Measurements from ENCODE around the gene SHROOM1. TPM values are rescaled to one million over a fixed set of nuclear protein-coding genes. Genes with fewer than 3 reads are reported as not detected.
"Not testable (repeated sequence)": the region's sequence is repeated elsewhere in the genome, so short reads cannot be mapped to it uniquely, and the experiment has no call there.

Gene SHROOM1, protein sequence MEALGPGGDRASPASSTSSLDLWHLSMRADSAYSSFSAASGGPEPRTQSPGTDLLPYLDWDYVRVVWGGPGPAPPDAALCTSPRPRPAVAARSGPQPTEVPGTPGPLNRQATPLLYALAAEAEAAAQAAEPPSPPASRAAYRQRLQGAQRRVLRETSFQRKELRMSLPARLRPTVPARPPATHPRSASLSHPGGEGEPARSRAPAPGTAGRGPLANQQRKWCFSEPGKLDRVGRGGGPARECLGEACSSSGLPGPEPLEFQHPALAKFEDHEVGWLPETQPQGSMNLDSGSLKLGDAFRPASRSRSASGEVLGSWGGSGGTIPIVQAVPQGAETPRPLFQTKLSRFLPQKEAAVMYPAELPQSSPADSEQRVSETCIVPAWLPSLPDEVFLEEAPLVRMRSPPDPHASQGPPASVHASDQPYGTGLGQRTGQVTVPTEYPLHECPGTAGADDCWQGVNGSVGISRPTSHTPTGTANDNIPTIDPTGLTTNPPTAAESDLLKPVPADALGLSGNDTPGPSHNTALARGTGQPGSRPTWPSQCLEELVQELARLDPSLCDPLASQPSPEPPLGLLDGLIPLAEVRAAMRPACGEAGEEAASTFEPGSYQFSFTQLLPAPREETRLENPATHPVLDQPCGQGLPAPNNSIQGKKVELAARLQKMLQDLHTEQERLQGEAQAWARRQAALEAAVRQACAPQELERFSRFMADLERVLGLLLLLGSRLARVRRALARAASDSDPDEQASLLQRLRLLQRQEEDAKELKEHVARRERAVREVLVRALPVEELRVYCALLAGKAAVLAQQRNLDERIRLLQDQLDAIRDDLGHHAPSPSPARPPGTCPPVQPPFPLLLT
- polyA plus RNA-seq (ENCODE audit: insufficient read length in 4 of 4), result 10 to 100 TPM; 13.0 to 30.8 (median 21.7) TPM

DNA sequence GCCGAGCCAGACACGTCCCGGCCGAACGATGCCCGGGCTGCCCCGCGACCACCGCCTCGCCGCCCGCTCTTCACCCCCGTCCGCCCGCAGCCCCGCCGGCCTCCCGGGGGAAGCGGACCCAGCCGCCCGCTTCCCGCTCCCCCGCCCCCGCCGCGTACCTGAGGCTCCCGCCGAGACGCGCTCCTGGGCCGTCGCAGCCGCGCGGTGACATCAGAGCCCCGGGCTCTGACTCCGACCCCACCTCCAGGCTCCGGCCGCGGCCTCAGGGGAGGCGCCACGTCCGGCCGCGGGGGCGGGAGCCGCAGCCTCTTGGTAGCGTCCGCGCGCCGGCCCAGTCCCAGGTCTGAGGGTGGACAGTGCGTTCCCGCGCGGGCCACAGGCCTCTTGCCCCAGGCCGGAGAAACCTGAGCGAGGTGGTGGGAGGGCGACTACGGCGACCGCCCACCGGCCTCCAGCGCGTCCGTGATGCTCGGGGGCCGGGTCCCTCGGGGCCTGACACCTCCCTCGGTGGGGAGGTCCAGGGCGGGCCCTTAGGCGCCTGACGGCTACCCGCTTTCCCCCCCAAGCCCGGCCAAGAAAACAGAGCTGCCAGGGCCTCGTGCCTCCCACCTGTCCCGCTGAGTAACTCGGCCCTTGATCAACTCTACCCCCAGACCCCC lies at the start of gene SHROOM1:
Gene SHROOM1 (minus strand): TSS at position 212 of the 659 bp plus-strand sequence. CDS start 4,507 bp downstream, outside the sequence.
- DNase-seq (ENCODE audit: low read depth in 4 of 4, low spot score in 3 of 4), result no peak

DNA sequence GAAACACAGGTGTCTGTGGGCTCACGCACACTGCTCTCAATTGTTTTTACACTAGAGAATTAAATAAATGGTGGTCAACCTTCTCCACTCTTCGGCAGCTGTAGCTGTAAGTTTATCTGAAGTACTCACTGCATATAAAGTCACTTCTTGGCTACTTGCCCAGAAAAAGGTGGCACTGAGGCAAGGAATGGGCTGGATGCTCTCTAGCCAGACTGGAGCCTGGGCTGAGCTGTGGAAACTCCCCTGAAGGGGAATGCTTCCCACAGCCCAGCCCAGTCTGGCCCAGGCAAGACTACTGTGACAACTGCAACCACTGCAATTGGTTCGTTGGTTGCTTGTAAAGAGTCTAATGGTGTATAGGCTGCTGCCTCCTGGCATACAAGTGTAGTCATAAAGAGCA lies 47.5 kb upstream of the SHROOM1 start:
- peak in 1 of 4 donors; percentile 19 for DNase-seq (ENCODE audit: low read depth in 4 of 4, low spot score in 3 of 4)

DNA sequence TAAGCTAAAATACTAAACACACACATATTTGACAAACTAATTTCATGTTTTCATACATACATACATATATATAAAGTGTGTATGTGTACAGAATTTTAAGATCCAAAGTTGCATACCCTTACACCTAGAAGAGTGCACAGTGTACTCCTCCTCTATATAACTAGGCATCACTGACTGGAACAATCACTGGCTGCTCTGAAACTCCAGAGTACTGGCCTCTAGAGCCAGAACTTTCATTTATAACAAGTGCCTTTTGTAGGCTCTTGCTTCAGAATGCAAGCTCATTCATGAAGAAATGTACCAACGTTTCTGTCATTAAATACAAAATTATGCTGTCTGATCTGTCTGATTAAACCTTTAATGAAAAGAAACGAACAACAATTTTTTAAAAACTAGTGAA lies 47.0 kb upstream of the SHROOM1 start:
- DNase-seq (ENCODE audit: low read depth in 4 of 4, low spot score in 3 of 4), result no peak

DNA sequence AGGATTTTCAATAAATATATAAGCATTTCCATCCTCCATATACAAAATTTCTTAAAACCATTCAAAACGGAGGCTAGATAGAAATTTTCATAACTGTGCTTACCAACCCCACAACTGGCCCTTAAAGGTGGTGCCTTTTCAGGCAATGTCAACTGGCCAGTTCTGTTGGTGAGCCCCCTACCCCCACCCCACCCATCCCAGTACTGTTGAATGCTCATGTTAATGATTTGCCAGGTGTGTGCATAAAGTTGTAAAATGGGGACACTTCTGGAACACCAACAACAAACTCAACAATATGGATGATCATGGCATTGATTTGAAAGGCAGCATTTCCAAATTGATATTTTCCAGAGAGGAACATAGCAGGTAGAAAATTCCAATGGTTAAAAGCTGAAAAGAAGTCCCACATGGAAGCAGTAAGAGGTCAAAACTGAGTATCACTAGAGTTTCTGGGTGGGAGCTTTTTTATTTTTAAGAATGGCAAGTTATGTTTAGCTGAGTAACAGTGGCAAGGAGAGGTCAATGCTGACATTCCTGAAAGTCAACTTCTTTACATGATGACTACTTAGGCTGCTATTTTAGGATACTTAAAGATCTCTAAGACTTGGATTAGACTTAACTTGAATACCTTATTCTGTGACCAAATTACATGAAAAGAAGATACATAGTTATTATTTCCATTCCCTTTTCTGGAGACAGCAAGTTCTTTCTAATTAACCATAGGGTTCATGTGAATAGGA lies 45.7 kb upstream of the SHROOM1 start:
- DNase-seq (ENCODE audit: low read depth in 4 of 4, low spot score in 3 of 4), result no peak

DNA sequence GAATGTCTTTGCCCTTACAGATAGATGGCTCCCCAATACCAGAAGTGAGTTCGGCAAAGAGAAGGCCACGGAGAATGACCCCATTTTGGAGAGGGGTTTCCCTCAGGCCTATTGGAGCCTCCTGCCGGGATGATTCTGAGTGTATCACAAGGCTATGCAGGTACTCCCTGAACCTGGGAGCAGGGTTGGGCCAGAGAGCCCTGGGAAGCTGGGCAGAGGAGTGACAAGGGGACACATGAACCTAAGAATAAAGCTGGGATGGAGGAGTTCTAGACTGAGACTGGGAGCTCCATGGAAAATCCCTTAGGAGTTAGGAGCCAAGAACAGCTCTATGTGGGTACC lies 43.5 kb upstream of the SHROOM1 start:
- DNase-seq (ENCODE audit: low read depth in 4 of 4, low spot score in 3 of 4), result no peak

DNA sequence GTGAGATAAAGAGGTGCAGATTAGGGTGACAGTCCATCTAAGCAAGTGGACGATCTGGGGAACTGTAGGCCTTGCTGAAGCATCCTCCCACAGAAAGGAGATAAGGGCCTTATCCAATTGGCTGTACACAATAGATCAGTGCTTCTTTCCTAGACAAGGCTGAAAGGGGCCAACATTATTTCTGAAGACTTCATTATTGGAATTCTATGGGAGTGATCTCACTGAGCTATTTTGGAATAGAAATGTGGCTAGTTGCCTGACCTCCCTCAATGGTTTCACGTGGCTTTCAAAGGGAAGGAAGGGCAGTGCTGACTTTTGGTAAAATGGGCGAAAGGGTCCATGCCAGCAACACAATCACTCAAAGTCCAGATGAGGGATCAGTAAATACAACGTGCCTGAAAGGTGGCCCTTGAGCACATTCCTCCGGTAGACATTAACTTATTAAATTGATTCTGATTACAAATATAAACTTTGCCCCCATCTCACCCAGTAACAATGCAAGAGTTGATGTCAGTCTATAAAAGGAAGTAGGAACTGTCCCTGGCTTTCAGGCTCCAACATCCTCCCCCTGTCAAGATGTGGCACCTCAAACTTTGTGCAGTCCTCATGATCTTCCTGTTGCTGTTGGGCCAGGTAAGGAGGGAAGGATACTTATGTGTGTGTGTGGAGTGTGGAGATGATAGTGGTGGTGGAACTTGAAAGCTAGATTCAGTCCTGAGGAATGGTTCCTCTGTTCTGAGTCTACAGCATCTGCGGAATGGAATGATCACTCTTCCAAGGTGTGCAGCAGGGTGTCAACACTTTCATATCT lies 42.9 kb upstream of the SHROOM1 start, which contains the start of gene LEAP2:
Gene LEAP2 (plus strand): TSS at position 550 of the 811 bp plus-strand sequence. CDS start 27 bp downstream, at position 577.
- no peak for DNase-seq (ENCODE audit: low read depth in 4 of 4, low spot score in 3 of 4)

DNA sequence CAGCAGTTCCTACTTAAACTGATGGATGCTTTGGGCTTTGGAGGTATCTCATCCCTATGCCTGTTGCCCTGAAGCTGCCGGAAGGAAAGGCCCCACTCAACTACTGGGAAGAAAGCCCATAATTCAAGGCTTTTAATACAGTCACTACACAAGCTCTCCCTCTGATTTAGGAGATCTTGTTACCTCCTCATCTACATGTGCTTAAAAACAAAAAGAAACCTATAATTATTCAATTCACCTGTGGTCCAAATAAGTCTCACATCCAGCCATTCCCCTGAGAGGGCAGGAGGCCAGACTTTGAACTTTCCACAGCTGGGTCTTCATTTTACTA lies 42.3 kb upstream of the SHROOM1 start:
- DNase-seq (ENCODE audit: low read depth in 4 of 4, low spot score in 3 of 4), result no peak

DNA sequence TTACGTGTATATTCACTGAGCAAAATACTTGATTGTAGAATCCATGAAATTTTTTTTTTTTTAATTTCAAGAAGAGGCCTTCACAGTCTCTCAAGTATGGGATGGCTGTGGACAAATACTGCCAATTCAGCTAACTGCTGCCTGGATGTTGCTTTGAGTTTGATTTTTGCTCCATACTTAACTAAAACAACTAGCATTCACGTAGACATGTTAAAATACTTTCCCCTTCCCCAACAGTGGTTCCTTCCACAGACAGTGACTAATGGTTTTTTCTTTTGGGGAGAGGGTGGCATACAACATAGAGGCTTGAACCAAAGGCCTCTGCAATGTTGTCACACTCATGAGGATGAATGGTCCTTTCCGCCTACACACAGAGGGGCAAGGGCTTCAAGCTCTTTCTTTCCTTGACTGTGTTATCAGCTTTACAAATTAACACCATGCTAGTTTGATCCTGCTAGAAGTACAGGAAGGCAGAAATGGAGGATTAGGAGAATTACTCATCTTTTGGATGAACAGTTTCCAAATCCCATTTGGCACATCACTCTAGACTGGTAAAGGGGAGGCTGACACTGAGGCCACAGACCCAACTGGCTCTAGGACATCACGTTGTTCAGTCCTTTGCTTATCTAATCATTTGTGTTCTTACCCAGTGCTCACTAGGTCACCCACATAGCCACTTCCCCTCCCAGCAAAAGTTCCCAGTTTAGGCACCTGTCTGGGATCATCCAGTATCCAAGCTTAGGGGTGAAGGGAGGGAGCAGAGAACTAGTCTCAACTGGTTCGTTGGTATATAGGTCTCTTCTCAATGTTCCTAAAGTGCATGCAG lies 41.2 kb upstream of the SHROOM1 start:
- no peak for DNase-seq (ENCODE audit: low read depth in 4 of 4, low spot score in 3 of 4)

DNA sequence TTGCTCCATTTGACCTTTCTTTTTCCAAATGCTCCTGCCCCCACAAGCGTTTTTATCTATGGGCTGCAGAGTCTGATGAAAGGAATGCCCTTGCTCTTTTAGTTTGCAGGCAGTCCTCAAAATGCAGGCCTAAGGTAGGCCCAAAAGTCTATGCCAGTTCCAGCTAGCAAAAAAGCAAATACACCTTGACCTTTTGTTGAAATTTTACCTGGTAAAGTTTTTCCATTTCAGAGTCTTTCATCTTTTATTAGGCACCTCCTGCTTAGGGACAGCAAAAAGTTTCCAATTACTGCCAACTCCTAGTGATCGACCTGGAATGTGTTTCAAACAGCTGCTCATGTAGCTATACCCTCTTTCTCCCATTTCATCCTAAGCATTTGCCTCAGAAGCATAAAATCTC lies 40.4 kb upstream of the SHROOM1 start:
- no peak for DNase-seq (ENCODE audit: low read depth in 4 of 4, low spot score in 3 of 4)

DNA sequence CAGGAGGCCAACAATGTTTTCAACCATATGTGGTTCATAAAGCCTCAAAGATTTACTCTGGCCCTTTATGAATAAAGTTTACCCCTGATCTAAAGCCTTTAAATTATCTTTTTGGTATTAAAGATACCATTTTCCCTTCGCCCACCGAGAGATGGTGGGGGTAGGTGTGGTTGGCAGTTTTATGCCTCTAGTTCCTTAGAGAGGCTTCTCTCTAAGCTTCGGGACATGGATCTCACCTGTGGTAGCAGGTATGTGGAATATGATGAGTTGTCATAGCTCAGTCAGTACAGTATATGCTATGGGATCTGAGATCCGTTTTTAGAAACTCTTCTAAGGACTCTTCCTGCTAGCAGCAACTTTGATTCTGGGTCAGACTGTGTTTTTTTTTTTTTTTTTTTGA lies 38.3 kb upstream of the SHROOM1 start:
- DNase-seq (ENCODE audit: low read depth in 4 of 4, low spot score in 3 of 4), result no peak

DNA sequence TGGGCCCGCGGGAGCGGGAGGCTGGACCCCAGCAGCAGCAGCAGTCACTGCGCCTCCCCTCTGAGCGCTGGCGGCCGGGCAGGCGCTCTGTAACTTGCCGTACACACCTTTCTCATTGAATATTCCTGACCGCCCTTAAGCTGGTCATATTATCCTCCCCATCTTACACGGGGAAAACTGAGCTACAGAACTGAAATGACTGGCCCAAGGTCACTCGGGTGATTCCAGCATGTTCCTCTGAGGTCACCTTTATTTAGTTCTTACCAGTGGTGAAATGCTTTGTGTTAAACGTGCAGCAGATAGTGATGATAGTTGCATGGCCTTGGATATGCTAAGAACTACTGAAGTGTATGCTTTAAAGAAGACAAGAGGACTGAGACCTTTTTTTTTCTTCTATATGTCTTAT lies 36.6 kb upstream of the SHROOM1 start:
- no peak for DNase-seq (ENCODE audit: low read depth in 4 of 4, low spot score in 3 of 4)

DNA sequence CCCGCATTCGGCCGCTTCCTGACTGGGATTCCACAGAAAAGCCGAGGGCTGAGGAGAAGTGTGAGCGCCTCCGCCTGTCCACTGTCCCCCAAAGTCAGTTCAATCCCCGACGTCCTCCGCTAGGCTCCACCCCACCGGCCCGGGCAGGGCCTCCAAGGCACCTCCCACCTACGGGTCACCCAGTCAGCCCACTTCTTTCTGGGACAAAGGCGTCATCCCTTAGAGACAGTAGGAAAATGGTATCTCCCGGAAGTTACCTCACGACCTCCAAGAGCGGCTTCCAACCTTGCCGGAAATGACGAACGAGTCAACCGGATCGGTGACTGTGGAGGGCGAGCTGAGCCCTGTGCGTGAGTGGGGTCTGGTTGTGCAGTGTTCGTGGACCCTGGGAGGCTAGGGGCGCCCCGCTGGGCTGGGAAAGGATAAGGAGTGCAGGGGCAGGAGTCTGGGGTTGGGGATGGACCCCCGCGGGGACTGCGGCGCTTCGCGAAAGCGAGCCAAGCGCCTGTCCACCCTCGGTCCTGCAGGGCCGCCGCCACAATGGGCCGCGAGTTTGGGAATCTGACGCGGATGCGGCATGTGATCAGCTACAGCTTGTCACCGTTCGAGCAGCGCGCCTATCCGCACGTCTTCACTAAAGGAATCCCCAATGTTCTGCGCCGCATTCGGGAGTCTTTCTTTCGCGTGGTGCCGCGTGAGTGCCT lies 36.0 kb upstream of the SHROOM1 start, which contains the start of the genes GDF9 and UQCRQ:
Gene GDF9 (minus strand): TSS at position 128 of the 704 bp plus-strand sequence. CDS start 1,936 bp downstream, outside the sequence.
Gene UQCRQ (plus strand): TSS at position 301 of the 704 bp plus-strand sequence. CDS start 240 bp downstream, at position 541.
- DNase-seq (ENCODE audit: low read depth in 4 of 4, low spot score in 3 of 4), result peak; percentile 99 to 100 (median 100)

DNA sequence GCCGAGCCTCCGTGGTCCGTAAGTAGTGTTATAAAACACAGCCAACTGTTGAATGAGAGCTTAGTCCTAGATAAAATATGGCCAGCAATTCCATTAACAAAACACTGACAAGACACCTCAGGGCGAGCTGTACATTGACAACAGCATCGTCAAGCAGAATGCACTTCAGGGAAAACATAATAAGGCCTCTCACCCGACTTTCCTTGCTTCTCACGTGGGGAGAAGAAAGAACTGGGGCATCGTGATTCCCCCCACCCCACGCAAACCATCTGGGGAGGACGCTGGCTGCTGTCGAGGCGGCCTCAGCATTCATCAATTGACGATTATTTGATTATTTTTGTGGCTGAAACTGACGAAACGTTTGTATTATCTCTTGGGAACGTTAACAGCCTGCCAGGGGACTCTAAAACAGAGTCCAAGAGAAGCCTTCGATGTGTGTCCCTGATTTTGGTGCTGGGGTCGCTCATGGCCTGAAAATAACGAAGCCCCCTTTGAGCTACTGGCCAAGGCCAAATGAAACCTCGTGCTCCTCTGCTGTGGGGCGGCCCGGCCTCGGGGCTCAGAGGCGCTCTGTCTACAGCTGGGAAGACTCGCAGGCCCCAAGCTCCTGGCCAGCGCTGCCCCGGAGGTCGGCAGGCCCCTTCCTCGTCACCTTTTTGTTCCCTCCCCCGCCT lies 35.4 kb upstream of the SHROOM1 start:
- DNase-seq (ENCODE audit: low read depth in 4 of 4, low spot score in 3 of 4), result no peak

DNA sequence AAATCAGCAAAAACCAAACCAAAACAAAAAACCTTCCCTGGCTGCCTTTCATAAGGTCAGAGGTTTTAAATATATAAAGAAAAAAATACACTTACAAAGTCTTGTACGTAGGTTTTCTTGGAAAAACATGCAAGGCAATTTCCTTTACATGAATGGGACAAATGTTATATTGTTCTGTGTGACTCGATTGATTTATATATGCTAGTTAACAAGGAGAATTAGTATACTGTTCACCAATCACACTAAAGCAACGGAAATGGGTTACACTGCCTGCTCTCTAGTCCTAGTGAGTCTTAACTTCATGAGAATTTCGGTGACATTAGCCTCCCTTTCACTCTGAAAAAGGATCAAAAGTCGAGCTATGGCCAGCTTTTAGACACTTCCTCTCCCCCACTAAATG lies 30.3 kb upstream of the SHROOM1 start:
- no peak for DNase-seq (ENCODE audit: low read depth in 4 of 4, low spot score in 3 of 4)

DNA sequence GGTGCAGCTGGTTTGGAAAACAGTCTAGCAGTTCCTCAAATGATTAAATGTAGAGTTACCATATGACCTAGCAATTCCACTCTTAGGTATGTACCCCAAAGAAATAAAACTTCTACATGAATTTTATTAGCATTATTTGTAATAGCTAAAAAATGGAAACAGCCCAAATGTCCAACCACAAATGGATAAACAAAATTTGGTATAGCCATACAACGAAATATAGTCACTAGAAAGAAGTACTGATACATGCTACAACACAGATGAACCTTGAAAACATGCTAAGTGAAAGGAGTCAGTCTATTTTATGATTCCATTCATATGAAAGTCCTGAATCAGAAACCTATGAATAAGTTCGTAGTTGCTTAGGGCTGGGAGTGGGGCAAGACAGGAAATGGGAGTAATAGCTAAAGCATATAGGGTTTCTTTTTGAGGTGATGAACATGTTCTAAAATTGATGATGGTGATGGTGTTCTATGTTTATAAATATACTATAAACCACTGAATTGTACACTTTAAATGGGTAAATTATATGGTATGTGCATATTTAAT lies 29.5 kb upstream of the SHROOM1 start:
- DNase-seq (ENCODE audit: low read depth in 4 of 4, low spot score in 3 of 4), result no peak

DNA sequence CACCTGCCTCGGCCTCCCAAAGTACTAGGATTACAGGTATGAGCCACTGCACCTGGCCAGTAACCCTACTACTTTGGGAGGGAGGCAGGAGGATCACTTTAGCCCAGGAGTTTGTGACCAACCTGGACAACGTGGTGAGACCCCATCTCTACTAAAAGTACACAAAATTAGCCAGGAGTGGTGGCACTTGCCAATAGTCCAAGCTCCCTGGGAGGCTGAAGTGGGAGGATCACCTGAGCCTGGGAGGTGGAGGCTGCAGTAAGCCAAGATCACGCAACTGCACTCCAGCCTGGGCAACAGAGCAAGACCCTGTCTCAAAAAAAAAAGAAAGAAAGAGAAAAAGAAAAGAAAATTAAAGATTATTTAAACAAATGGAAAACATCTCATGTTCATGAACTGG lies 25.6 kb upstream of the SHROOM1 start:
- DNase-seq (ENCODE audit: low read depth in 4 of 4, low spot score in 3 of 4), result no peak

DNA sequence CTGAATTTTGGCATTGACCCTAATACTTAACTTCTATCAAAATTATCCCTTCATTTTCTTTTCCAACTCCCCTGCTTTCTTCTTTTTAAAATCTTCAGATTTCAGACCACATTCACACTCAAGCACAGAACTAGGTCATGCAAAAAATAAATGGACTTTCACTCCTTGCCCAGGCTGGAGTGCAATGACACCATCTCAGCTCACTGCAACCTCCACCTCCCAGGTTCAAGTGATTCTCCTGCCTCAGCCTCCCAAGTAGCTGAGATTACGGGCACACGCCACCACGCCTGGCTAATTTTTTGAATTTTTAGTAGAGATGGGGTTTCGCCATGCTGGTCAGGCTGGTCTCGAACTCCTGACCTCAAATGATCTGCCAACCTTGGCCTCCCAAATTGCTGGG lies 24.5 kb upstream of the SHROOM1 start:
- not testable (repeated sequence) for DNase-seq (ENCODE audit: low read depth in 4 of 4, low spot score in 3 of 4)

Data from left renal pelvis (tissue), 4 donors.